Lower leg skin (tissue), 3 donors: ENCODE results near the gene EYS.

Source experiments
- POLR2A ChIP-seq, 2 donors: fragments of 450-650 bp; IDR thresholded peaks; one replicate each; pipeline ENCODE4 v1.6.1; 2016 to 2017; ENCODE audit warnings: antibody characterized with exemption in 2 of 2, mild to moderate bottlenecking in 1 of 2, moderate library complexity in 1 of 2
- TF ChIP-seq, protein P1 (sequence below), 3 donors: fragments of 450-650 bp; IDR thresholded peaks; one replicate each; pipeline ENCODE4 v1.5.1; 2016; ENCODE audit warnings: antibody characterized with exemption in 3 of 3, mild to moderate bottlenecking in 3 of 3, moderate library complexity in 2 of 3

DNA sequence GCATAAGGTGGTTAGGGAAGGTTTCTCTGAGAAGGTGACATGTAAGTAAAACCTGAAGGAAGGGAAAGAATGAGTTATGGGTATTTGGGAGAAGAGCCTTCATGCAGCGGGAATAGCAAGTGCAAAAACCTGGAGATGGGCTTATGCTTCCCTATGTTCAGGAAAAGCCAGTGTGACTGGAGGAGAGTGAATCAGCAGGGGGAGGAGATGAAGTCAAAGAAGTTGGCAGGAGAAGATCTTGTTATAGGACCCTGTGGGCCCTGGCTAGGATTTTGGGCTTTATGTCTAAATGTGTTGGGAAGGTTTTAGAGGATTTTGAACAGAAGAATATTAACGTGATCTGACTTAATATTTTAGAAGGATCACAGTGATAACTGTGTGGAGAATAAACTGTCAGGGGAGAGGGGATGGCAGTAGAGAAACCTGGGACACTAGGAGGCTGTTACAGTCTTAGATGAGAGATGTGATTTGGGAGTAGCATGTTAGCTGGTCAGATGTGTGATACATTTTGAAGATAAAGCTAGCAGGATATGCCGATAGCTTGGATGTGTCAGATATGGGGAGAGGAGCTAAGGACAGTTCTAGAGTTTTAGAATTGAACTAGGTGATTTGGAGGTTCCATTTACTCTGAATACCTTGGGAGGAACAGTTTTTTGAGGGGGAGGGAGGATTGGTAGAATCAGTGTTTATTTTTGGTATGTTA lies 2030.5 kb downstream of the EYS start:
- no peak for TF ChIP-seq POLR2A (IDR thresholded peaks at IDR 0.05)
- TF ChIP-seq, protein P1, sequence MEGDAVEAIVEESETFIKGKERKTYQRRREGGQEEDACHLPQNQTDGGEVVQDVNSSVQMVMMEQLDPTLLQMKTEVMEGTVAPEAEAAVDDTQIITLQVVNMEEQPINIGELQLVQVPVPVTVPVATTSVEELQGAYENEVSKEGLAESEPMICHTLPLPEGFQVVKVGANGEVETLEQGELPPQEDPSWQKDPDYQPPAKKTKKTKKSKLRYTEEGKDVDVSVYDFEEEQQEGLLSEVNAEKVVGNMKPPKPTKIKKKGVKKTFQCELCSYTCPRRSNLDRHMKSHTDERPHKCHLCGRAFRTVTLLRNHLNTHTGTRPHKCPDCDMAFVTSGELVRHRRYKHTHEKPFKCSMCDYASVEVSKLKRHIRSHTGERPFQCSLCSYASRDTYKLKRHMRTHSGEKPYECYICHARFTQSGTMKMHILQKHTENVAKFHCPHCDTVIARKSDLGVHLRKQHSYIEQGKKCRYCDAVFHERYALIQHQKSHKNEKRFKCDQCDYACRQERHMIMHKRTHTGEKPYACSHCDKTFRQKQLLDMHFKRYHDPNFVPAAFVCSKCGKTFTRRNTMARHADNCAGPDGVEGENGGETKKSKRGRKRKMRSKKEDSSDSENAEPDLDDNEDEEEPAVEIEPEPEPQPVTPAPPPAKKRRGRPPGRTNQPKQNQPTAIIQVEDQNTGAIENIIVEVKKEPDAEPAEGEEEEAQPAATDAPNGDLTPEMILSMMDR (IDR thresholded peaks at IDR 0.05): no peak
